Renal cortex interstitium (tissue), 11 donors: ENCODE measurements around the gene SDF2L1. TPM values are rescaled to one million over a fixed set of nuclear protein-coding genes. Genes with fewer than 3 reads are reported as not detected.
"Not testable (repeated sequence)": the region's sequence is repeated elsewhere in the genome, so short reads cannot be mapped to it uniquely, and the experiment has no call there.

Experiments
- DNase-seq, 11 donors: peaks; one replicate each; pipeline ENCODE4 v3.0.0-alpha.2; 2013; ENCODE audit warnings: low read depth in 9 of 11, low spot score in 4 of 11; ENCODE audit errors: extremely low read depth in 1 of 11
- polyA plus RNA-seq, 3 donors: library from polyadenylated mRNA; unstranded; fragments of 120-200 nt; gene quantifications; one replicate each; pipeline ENCODE4 v1.2.1, GENCODE V29; 2013; ENCODE audit not compliant: insufficient read length in 3 of 3

SDF2L1 gene
- polyA plus RNA-seq, 3 donors = 12.8 to 25.3 (median 23.5) TPM

GRCh38 chr22:21677606-21678443, 35.7 kb downstream of the SDF2L1 start:
- DNase-seq = no peak

GRCh38 chr22:21678842-21679241, 36.7 kb downstream of the SDF2L1 start:
- not testable (repeated sequence) for DNase-seq

DNA sequence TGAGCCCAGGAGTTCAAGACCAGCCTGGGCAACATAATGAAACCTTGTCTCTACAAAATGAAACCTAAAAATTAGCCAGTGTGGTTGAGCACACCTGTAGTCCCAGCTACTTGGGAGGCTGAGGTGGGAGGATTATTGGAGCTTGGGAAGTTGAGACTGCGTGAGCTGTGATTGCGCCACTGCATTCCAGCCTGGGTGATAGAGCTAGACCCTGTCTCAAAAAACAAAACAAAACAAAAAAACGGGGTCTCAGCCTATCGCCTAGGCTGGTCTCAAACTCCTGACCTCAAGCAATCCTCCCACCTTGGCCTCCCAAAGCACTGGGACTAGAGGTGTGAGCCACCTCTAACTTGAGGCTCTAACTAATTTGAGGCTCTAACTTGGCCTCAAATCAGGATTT, 37.3 kb downstream of the SDF2L1 start:
- no peak for DNase-seq

DNA sequence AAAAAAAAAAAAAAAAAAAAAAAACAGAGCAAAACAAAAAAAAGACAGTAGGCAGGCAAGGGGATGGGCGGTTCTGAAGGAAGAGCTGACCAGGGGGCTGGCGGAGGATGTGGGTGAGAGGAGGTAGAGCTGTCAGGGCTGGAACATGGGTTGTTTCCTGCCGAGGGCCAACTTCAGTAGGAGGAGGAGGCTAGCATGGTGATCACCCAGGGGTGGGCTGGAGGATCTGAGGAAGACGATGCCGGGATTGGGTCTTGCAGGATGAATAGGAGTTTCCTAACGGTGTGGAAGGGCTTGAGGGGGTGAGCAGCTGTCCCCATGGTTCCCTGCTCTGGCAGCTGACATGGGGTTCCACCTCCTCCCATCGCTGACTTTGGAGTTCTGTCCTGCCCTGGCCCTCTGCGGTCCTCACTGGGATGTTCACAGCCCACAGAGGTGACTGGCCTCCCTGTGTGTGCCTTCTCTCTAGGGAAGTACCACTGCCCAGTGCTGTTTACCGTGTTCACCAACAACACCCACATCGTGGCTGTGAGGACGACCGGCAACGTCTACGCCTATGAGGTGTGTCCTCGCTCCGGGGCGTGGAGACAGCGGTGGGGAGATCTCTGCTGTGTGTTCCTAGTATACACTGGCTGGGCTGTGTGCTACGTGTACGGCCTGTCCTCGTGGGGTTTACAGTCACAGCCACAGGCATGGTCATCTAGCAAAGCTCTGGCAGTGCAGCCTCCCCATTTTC, 38.9 kb downstream of the SDF2L1 start:
- no peak for DNase-seq

GRCh38 chr22:21681566-21682370, 39.7 kb downstream of the SDF2L1 start:
- DNase-seq = no peak

DNA sequence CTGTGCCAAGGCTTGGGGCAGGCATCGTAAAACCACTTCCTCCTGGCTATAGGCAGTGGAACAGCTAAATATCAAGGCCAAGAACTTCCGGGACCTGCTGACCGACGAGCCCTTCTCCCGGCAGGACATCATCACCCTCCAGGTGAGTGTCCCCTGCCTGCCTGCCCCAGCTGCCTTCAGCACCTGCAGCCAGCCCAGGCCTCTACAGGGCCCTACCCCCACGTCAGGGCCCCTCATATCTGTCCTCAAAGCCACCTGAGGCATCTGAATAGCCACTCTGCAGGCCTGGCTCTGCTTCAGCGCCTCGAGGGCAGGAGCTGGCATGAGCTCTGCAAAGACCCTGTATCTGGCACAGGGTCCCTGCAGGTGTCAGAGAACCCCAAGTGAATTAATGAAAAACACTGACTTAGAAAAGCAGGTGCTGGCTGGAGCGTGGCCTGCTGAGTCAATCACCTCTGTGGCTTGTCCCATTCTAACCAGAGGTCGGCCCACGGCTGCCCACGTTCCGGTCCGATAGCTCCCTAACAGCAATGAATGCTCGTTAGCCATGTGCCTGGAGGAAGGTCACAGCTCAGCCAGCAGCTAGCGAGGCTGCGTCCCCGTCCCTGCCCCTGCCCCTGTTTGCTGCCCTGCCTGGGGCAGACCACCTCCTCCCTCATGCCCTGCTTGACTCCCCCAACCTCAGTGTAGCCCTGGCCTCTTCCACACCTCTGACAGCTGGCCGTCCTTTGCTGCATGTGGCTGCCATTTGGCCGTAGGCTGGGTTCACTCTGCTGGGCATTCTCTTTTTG, 40.5 kb downstream of the SDF2L1 start:
- no peak for DNase-seq

DNA sequence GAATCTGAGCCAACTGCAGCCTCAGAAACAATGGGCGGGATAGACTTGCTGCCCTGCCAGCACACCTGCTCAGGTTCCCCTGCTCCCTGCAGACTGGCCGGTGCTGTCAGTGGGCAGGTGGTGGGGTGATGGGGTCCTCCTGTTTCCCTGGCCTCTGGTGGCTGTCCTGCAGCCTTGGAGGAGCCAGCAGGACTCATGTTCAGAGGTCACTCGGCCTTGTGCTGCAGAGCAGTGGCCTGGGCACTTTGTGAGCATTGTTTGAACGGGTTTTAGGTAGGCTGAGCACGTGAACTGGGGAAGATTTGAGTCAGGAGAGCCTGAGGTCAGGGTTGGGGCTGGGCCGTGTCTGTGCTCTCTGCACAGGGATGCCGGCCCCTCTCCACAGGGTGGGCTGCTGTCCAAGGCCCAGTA, 41.3 kb downstream of the SDF2L1 start:
- DNase-seq = no peak

GRCh38 chr22:21684492-21685163, 42.5 kb downstream of the SDF2L1 start:
- no peak for DNase-seq

GRCh38 chr22:21685164-21685513, 43.0 kb downstream of the SDF2L1 start:
- no peak for DNase-seq

DNA sequence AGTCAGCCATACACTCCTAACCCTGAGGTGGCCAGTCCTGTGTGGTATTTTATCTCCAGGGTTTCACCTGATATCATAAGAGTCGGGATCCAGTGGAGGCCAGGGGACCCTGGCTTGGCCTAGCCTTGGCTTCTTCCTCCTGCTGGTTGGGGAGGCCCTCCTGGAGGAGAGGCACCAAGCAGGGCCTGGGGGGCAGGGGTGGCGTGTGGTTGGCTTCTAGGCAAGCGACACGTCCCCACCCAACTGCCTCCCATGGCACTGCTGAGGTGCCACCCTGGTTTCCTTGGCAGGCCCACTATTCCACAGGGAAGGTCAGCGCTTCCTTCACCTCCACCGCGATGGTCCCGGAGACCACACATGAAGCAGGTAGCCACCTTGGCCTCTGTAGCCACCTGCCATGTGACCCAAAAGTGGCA, 44.1 kb downstream of the SDF2L1 start:
- DNase-seq = no peak

DNA sequence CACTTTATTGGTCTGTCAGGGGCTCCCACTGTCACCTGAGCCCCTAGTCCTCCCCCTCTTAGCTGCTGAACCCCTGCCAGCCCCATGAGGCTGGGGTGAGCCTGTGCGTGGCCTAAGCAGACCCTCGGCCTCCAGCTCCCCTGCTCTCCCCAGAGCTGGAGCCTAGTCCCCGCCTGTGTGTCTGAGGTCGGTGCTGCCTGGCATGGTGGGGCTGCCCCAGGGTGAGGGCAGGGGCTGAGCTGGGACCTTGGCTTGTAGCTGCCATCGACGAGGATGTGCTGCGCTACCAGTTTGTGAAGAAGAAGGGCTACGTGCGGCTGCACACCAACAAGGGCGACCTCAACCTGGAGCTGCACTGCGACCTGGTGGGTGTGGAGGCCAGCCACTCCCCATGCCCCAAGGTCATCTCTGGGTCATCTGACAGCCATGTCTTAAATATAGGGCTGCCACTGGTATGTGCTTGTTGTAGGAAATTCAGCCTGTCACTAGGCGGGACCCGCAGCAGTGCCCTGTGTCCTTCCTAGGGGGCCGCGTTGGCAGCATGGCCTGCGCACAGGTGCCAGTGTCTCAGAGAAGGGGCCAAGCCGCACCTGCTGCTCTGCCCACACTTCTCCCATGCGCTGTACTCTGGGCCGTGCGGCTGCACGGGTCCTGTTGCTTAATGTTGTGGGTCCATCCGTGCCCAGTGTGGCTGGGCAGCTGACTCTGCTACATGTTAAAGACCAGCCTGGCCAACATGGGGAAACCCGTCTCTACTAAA, 44.7 kb downstream of the SDF2L1 start:
- no peak for DNase-seq

DNA sequence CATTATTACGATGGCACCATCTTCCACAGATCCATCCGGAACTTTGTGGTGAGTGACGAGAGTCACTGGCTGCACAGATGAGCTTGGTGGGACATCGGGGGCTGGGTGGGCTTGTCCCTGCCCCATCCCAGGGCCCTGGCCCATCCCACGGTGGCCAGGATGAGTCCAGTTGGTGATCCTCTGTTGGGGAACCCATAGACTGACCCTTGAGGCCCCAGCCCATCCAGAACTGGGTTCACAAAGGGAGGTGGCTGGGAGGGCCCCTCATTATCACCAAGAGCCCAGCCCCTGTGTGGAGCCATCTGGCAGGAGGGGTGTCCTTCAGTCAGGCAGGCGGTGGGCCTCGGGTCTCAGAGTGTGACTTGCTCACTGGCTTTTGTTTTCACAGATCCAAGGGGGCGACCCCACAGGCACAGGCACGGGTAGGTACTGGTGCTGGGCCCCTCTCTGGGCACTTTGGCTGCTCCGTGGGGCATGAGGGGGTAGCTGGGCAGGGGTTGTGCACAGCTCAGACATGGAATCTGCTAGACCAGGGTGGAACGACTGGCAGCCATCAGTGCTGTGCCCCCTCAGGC, 45.7 kb downstream of the SDF2L1 start:
- DNase-seq = no peak

GRCh38 chr22:21688341-21688705, 46.2 kb downstream of the SDF2L1 start:
- DNase-seq = no peak

- no peak for DNase-seq
Measured at GRCh38 chr22:21688706-21689381, 46.7 kb downstream of the SDF2L1 start.

GRCh38 chr22:21690401-21690801, 48.3 kb downstream of the SDF2L1 start:
- DNase-seq = no peak

DNA sequence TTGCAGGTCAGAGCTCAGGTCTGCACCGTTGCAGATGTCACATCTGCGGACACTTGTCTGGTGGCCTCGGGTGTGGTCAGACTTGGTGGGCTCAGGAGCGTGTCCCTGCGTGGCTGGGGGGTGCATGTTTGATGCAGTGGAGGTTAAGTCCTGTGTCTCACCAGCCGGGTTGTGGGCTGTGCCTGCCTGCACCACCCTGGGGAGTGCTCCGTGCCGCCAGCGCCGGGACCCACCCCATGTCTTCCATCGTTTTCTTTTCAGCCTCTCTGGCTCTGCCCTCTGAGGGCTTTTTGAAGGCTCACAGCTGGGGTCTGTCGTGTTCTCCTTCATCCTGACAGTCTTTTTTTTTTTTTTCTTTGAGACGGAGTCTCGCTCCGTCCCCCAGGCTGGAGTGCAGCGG, 49.7 kb downstream of the SDF2L1 start:
- no peak for DNase-seq

GRCh38 chr22:21692856-21693255, 50.8 kb downstream of the SDF2L1 start:
- not testable (repeated sequence) for DNase-seq
